ENCODE results near the gene MBTD1. TPM values are rescaled to one million over a fixed set of nuclear protein-coding genes. Genes with fewer than 3 reads are reported as not detected.

The MBTD1 gene
- total and polyA plus RNA-seq, 2 experiments from 2014 or later = 1.6 to 4.8 TPM

DNA sequence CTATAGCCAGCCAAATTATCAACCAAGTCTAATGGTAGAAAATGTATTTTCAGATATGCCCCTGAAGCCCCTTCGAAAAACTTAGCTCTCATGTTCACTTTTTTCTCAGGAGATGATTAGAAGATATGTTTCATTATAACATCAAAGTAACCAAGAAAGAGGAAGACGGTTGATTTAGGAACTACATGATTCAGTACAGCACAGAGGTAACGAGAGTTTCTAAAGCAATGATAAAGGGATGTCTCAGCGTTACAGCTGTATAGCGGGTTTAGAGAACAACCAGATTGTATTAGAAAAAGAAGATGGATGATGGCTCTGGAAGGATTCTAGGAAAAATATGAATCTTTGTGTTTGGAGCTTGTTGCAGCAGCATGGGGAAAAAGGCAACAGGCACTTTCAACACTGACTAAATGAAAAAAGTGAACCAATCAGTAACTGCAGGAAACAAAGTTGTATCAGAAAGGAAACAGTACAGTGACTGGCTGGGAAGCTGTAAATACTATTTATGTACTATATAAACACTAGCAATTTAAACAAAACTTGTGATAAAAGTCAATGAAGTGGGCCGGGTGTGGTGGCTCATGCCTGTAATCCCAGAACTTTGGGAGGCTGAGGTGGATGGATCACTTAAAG lies 21.5 kb downstream of the MBTD1 start:
- 97% methylated on average over 6 of the region's 6 CpGs for WGBS, 2 experiments (ENCODE audit: low coverage in 1 of 2, low lambda C conversion rate in 2 of 2, missing lambda C conversion rate in 2 of 2)
- Histone ChIP-seq H3F3A (ENCODE audit: insufficient read depth) (no peaks in the 10 kb centered on the region), H3K79me2 (ENCODE audit: insufficient read depth) (peaks cover 89% of the 10 kb centered on the region), H2AFZ (no peak overlapping the region), H3K9ac (no peak overlapping the region), H3K9me3 (ENCODE audit: low read depth) (no peaks in the 10 kb centered on the region), H3K27me3 (replicated peaks; ENCODE audit: insufficient read depth) (no peaks in the 10 kb centered on the region), H4K20me1 (ENCODE audit: insufficient read depth) (0 out of 2 replicates have a peak, but pooled peaks cover 4% of the 10 kb centered on the region), H3K4me1 (ENCODE audit: insufficient read depth) (no peaks in the 10 kb centered on the region), H3K9me2 (ENCODE audit: insufficient read depth) (no peaks in the 10 kb centered on the region), H3K4me2 (ENCODE audit: unreplicated experiment) (no peak overlapping the region), H3K4me3 (no peak overlapping the region), H3K36me3 (ENCODE audit: low read depth) (no peaks in the 10 kb centered on the region), H3K27ac (no peak overlapping the region)
- in situ Hi-C loops (cut with MboI) = no loop called here
- DNase-seq = no peak
- TF ChIP-seq EZH2phosphoT487 (IDR thresholded peaks at IDR 0.05; ENCODE audit: insufficient read depth, low read depth) (no peak), EZH2 (IDR thresholded peaks at IDR 0.05; ENCODE audit: insufficient read depth, poor library complexity, severe bottlenecking) (no peak)

DNA sequence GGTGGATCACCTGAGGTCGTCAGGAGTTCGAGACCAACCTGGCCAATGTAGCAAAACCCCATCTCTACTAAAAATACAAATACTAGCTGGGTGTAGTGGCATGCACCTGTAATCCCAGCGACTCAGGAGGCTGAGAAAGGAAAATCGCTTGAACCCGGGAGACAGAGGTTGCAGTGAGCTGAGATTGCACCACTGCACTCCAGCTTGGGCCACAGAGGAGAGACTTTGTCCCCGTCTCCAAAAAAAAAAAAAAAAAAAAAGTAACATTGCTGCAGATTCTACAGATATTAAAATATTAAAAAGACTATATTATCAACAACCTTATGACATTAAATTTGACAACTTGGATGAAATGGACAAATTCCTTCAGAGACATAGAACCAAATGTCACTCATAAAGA lies 25.7 kb downstream of the MBTD1 start:
- 94 to 99% methylated on average over 6 of the region's 6 CpGs for WGBS, 2 experiments (ENCODE audit: low coverage in 1 of 2, low lambda C conversion rate in 2 of 2, missing lambda C conversion rate in 2 of 2)

DNA sequence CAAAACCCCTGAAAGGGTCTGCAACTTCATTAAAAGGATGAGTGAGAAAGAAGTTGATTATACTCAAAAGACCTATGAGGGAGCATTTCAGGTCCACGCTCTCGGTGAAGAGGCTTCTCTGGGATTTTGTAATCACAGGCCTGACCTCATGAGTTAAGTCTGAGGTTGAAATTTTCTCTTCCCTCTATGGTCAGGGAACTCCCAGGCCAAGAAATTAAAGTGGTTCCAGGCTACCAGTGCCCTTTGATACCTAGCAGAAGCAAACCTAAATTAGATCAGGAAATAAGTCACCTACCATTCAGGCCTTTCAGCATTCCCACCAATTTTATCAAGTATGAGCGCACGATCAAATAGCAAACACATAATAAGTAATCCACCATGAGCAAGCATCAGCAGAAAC lies 27.9 kb downstream of the MBTD1 start:
- no peak overlapping the region for H3K4me3 ChIP-seq
- peaks cover 8% of the 10 kb centered on the region; the same call in 1 of the 2 replicates for H4K20me1 ChIP-seq (ENCODE audit: insufficient read depth)
- no peak overlapping the region for H2AFZ ChIP-seq
- TF ChIP-seq EZH2phosphoT487 (IDR thresholded peaks at IDR 0.05; ENCODE audit: insufficient read depth, low read depth) (no peak), EZH2 (IDR thresholded peaks at IDR 0.05; ENCODE audit: insufficient read depth, poor library complexity, severe bottlenecking) (no peak)
- H3K27me3 ChIP-seq (replicated peaks; ENCODE audit: insufficient read depth) = no peaks in the 10 kb centered on the region
- WGBS, 2 experiments (ENCODE audit: low coverage in 1 of 2, low lambda C conversion rate in 2 of 2, missing lambda C conversion rate in 2 of 2) = 89 to 91% methylated on average over 4 of the region's 4 CpGs
- no peak overlapping the region for H3K27ac ChIP-seq
- no peak overlapping the region for H3K9ac ChIP-seq
- H3F3A ChIP-seq (ENCODE audit: insufficient read depth) = peaks cover 11% of the 10 kb centered on the region; the same call in 1 of the 2 replicates
- no peak overlapping the region for H3K4me2 ChIP-seq (ENCODE audit: unreplicated experiment)
- H3K9me2 ChIP-seq (ENCODE audit: insufficient read depth) = no peaks in the 10 kb centered on the region
- H3K4me1 ChIP-seq (ENCODE audit: insufficient read depth) = peaks cover 17% of the 10 kb centered on the region
- no peak for DNase-seq
- no peaks in the 10 kb centered on the region for H3K36me3 ChIP-seq (ENCODE audit: low read depth)
- in situ Hi-C loops (cut with MboI) = no loop called here
- H3K9me3 ChIP-seq (ENCODE audit: low read depth) = no peaks in the 10 kb centered on the region
- peaks cover 86% of the 10 kb centered on the region for H3K79me2 ChIP-seq (ENCODE audit: insufficient read depth)

More for the DNA sequence above, 25.7 kb downstream of the MBTD1 start:
- H3K79me2 ChIP-seq (ENCODE audit: insufficient read depth) = peaks cover 96% of the 10 kb centered on the region
- H3F3A ChIP-seq (ENCODE audit: insufficient read depth) = no peaks in the 10 kb centered on the region; the same call in 1 of the 2 replicates
- H3K9ac ChIP-seq = no peak overlapping the region
- H3K9me2 ChIP-seq (ENCODE audit: insufficient read depth) = no peaks in the 10 kb centered on the region
- H3K27ac ChIP-seq = no peak overlapping the region
- no peak for DNase-seq
- no peaks in the 10 kb centered on the region for H3K36me3 ChIP-seq (ENCODE audit: low read depth)
- TF ChIP-seq EZH2 (IDR thresholded peaks at IDR 0.05; ENCODE audit: insufficient read depth, poor library complexity, severe bottlenecking) (no peak), EZH2phosphoT487 (IDR thresholded peaks at IDR 0.05; ENCODE audit: insufficient read depth, low read depth) (no peak)
- peaks cover 8% of the 10 kb centered on the region; the same call in 1 of the 2 replicates for H4K20me1 ChIP-seq (ENCODE audit: insufficient read depth)
- no peaks in the 10 kb centered on the region for H3K27me3 ChIP-seq (replicated peaks; ENCODE audit: insufficient read depth)
- H3K4me3 ChIP-seq = no peak overlapping the region
- no peak overlapping the region for H2AFZ ChIP-seq
- in situ Hi-C loops (cut with MboI) = no loop called here
- H3K4me2 ChIP-seq (ENCODE audit: unreplicated experiment) = no peak overlapping the region
- H3K4me1 ChIP-seq (ENCODE audit: insufficient read depth) = peaks cover 6% of the 10 kb centered on the region; the same call in 1 of the 2 replicates
- H3K9me3 ChIP-seq (ENCODE audit: low read depth) = no peaks in the 10 kb centered on the region

DNA sequence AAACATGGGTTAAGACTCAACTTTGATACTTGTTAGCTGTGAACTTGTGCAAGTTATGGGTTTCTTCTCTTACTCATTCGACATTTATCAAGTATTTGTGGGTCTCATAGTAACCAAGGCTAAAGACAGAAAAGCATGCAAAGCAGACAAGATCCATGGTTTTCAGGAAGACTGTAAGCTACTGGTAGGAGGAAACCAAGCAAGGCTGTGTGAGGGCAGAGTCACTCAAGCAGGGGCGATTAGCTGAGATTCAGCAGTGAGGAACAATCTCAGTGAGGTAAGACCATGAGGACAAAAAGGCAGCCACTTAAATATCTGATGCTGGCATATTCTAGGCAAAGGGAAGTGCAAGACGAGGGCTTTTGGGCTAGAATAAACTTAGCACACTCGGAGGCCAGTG lies 29.5 kb downstream of the MBTD1 start:
- DNase-seq = peak; percentile 45
- H3F3A ChIP-seq (ENCODE audit: insufficient read depth) = peaks cover 11% of the 10 kb centered on the region
- no peak overlapping the region for H3K4me3 ChIP-seq
- H3K9me2 ChIP-seq (ENCODE audit: insufficient read depth) = no peaks in the 10 kb centered on the region
- TF ChIP-seq EZH2phosphoT487 (IDR thresholded peaks at IDR 0.05; ENCODE audit: insufficient read depth, low read depth) (no peak), EZH2 (IDR thresholded peaks at IDR 0.05; ENCODE audit: insufficient read depth, poor library complexity, severe bottlenecking) (no peak)
- WGBS, 2 experiments (ENCODE audit: low coverage in 1 of 2, low lambda C conversion rate in 2 of 2, missing lambda C conversion rate in 2 of 2) = 74 to 77% methylated on average over 4 of the region's 4 CpGs
- H3K4me2 ChIP-seq (ENCODE audit: unreplicated experiment) = no peak overlapping the region
- H3K27me3 ChIP-seq (replicated peaks; ENCODE audit: insufficient read depth) = no peaks in the 10 kb centered on the region
- peaks cover 85% of the 10 kb centered on the region for H3K79me2 ChIP-seq (ENCODE audit: insufficient read depth)
- no peak overlapping the region for H2AFZ ChIP-seq
- in situ Hi-C loops (cut with MboI) = no loop called here
- peaks cover 17% of the 10 kb centered on the region for H3K4me1 ChIP-seq (ENCODE audit: insufficient read depth)
- H3K9me3 ChIP-seq (ENCODE audit: low read depth) = no peaks in the 10 kb centered on the region
- H3K27ac ChIP-seq = peak overlapping the region; percentile 30
- H3K9ac ChIP-seq = no peak overlapping the region
- no peaks in the 10 kb centered on the region for H3K36me3 ChIP-seq (ENCODE audit: low read depth)
- peaks cover 8% of the 10 kb centered on the region; the same call in 1 of the 2 replicates for H4K20me1 ChIP-seq (ENCODE audit: insufficient read depth)
